ENCODE data around the gene ISYNA1.

ISYNA1 gene

GRCh38 chr19:18390065-18390907 lies 47.6 kb downstream of the ISYNA1 start:
- no peak for DNase-seq

DNA sequence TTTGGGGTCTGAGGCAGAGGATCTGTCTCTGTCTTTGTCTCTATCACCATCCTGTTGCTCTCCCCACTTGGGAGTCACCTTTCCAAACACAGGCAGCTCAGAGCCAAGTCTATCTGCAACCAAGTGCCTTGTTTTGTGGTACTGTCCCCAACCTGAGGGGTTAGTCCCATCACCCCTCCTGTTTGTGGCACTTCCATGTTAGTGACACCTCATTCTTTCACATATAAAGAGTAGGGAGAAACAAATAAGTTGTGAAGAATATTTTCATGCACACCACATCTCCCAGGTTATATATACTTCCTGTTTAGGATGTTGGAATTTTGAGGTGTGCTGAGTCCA lies 48.2 kb downstream of the ISYNA1 start:
- no peak for DNase-seq

DNA sequence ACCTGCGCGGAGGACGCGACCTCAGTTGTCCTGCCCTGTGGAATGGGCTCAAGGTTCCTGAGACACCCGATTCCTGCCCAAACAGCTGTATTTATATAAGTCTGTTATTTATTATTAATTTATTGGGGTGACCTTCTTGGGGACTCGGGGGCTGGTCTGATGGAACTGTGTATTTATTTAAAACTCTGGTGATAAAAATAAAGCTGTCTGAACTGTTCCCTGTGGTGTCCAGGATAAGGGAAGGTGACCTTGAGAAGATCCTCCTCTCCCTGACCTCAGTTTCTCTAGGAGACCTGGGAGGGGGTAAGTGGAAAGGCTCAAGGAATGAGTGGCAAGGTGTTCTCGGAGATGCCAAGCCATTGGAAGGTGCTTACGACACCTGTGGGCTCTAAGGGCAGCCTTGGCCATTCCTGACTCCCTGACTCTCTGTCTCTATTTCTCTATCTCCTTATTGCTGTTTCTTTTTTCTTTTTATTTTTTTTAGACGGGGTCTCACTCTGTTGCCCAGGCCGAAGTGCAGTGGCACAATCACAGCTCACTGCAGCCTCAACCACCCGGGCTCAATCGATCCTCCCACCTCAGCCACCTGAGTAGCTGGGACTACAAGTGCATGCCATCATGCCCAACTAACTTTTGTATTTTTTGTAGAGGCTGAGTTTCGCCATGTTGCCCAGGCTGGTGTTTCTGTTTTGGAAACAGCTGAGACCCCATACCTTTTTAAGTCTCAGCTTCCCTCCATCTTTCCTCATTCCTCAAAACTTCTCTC lies 48.8 kb downstream of the ISYNA1 start:
- no peak for DNase-seq

DNA sequence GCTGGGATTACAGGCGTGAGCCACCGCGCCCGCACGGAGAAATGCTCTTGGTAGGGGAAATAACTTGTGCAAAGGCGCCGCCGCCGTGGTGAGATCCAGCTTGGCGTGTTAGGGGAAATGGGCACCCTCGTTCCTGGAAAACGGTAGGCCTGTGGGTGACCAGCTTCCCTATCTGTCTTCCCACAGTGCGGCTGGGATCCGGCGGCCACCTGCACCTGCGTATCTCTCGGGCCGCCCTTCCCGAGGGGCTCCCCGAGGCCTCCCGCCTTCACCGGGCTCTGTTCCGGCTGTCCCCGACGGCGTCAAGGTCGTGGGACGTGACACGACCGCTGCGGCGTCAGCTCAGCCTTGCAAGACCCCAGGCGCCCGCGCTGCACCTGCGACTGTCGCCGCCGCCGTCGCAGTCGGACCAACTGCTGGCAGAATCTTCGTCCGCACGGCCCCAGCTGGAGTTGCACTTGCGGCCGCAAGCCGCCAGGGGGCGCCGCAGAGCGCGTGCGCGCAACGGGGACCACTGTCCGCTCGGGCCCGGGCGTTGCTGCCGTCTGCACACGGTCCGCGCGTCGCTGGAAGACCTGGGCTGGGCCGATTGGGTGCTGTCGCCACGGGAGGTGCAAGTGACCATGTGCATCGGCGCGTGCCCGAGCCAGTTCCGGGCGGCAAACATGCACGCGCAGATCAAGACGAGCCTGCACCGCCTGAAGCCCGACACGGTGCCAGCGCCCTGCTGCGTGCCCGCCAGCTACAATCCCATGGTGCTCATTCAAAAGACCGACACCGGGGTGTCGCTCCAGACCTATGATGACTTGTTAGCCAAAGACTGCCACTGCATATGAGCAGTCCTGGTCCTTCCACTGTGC lies 49.6 kb downstream of the ISYNA1 start:
- peak; percentile 91 for DNase-seq

- DNase-seq: no peak
These were observed 51.2 kb downstream of the ISYNA1 start for GRCh38 chr19:18386543-18387271.

- DNase-seq: peak; percentile 68
These were observed 52.0 kb downstream of the ISYNA1 start, which contains the start of gene GDF15 for GRCh38 chr19:18385675-18386542. Gene GDF15, plus strand, starts transcription at chr19:18386158. Its CDS starts 32 bp downstream, at chr19:18386190.

DNA sequence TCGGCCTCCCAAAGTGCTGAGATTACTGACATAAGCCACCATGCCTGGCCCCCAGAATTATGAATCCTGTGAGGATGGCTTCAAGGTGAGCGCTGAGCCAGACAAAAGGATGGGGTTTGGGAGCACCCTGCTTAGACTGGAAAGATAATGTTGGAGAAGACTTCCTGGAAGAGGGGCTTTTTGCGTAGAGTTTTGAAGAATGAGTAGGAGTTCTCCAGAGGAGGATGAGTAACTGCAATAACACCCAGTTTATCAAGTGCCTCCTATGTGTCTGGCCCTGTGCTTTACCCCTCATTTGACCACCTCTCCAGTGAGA lies 52.6 kb downstream of the ISYNA1 start:
- DNase-seq: no peak

DNA sequence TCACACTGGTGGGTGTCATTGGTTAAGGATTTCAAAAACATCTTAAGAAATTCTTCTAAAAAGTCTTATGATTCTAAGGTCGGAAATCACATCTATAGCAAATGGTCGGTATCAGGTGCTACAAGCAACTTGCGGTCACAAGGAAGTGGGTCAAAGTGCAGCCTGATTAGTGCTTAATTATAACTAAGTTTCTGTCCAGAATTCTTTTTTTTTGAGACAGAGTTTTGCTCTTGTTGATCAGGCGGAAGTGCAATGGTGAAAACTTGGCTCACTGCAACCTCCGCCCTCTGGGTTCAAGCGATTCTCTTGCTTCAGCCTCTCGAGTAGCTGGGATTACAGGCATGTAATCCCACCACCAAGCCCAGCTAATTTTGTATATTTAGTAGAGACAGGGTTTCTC lies 53.2 kb downstream of the ISYNA1 start:
- no peak for DNase-seq

Measured in stimulated activated CD8-positive, alpha-beta memory T cell treated with anti-CD3 and anti-CD28 coated beads, Interleukin-4, amount 100 ng/mL, for 48 hours (primary cell).